DMS53 (cell line): Measurements from ENCODE around the gene GCG.

Source experiments
- DNase-seq: peaks from one replicate; lab custom pipeline; 2025; lab: John Stamatoyannopoulos, UW

GCG gene

DNA sequence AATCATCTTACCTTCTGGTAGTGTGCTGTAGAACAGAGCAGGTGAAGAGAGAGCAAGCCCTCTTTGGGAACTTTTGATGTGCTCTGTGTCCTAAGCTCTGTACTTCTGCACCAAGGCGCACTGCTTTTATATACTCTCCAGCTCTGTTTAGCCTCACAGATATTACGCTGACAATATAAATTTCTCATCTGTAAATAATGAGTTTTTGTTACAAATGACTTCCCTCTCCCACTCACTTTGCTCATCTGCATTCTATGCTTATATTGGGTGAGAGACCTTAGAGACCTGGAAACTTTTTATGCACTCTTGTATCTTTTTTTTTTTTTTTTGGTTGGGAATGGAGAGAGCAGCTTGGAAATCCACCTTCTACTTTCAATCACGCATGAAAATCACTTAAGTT, at the start of gene GCG:
Gene GCG, minus strand, starts transcription at position 101 of the 400 bp plus-strand sequence. CDS start 3,069 bp downstream, outside the sequence.
- no peak for DNase-seq

DNA sequence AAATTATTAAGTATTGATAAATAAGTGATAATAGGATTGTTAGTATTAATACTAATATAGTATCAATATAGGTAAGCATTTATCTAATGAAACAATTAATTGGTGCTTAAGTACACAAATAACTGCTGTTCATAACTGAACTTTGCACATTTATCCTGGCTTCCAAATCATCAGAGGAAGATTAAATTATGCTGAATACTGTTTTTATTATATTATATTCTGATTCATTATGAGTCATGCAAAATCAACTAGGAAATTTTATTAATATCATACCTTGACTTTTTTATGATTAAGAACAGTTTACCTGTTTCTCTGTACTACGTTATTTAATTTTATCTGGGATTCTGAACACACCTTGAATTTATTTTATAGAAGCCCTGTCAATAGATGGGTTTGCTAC, 48.6 kb upstream of the GCG start:
- DNase-seq, result no peak

GRCh38 chr2:162199913-162200312, 47.9 kb upstream of the GCG start:
- DNase-seq, result no peak

DNA sequence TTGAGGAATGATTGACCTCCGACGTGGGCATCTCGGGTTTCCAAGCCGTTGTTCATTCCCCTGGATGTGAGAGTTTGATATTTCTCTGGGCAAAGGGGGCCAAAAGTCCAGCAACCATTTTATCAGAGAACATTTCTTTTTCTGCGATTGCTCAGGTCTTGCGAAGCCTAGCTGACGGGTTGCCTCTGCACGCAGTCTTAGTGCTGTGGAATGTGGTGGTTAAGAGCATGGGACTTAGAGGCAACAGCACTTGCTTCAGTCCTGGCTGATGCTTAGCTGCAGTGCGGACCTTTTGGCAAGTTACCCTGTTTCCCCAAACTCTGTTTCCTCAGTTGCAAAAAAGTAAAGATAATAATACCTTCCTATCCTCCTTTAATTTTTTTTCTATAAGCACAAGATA, 46.2 kb upstream of the GCG start:
- DNase-seq, result no peak

- no peak for DNase-seq
Measured at GRCh38 chr2:162197069-162197825, 45.2 kb upstream of the GCG start.

GRCh38 chr2:162196638-162197037, 44.6 kb upstream of the GCG start:
- no peak for DNase-seq

DNA sequence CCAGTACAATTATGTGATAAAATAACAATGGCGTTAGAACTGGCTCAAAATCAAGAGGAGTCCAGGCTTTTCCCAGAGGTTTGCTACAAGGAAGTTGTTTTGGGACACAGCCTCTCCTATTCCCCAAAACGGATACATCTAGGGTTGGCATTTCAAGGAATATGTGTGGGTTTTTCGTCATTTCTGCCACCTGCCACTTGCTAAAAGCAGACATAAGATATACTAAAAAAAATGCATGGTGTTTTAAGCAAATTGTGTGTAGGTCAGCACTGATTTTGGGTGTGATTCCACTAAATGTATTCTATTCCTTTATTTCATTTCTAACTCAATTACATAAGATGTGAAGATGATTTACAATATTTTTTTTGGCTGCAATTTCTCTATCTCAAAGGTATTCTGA, 36.4 kb upstream of the GCG start:
- DNase-seq, result no peak

GRCh38 chr2:162185541-162186232, 33.6 kb upstream of the GCG start:
- no peak for DNase-seq

DNA sequence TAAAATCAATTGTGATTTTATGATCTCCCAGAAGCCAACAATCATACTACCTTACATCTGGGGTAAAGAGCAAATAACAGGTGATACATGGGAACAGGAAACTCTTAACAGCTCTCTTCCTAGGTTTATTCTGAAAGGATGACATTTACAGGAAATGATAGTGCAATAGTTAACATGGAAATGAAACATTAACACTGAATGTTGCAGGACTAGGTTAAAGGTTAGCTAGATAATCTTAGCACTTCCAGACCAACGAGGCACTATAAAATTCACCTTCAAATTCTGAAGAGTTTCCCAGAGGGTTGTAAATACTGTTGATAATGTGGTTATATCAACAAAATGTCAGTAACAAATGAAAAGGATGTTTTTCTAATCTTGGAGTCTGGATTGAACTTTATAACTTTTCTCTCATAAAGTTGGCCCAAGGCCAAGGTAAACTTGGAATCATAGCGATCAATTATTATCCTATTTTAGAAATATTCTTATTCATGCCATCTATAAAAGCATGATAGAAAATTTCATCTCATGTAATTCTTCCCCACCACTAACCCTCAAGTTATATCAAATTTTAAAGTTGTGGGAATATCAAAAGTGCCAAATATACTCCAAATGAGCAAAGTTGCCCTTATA, 32.9 kb upstream of the GCG start:
- DNase-seq, result peak; percentile 58

GRCh38 chr2:162184359-162184758, 32.3 kb upstream of the GCG start:
- peak; percentile 18 for DNase-seq

- DNase-seq, result no peak
Measured at GRCh38 chr2:162182395-162182794, 30.3 kb upstream of the GCG start.

DNA sequence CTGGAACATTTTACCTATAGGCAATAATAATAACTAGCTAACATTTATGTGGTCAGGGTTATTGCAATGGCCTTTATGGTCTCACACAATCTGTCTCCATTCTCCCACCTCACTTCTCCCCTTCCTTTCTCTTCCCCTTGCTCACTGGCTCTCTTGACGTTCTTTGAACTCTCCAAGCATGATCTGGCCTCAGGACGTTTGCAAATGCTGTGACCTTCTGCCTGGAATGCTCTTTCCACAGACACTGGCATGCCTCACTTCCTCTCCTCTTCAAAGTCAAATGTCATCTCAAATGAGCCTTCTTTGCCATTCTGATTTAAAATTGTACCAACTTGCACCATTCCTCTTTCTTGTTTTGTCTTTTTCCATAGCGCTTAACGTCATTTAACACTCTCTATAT, 25.3 kb upstream of the GCG start:
- DNase-seq, result no peak

GRCh38 chr2:162175714-162176113, 23.7 kb upstream of the GCG start:
- no peak for DNase-seq

GRCh38 chr2:162174746-162175145, 22.7 kb upstream of the GCG start:
- DNase-seq, result no peak

GRCh38 chr2:162172802-162173370, 20.8 kb upstream of the GCG start:
- peak; percentile 39 for DNase-seq

DNA sequence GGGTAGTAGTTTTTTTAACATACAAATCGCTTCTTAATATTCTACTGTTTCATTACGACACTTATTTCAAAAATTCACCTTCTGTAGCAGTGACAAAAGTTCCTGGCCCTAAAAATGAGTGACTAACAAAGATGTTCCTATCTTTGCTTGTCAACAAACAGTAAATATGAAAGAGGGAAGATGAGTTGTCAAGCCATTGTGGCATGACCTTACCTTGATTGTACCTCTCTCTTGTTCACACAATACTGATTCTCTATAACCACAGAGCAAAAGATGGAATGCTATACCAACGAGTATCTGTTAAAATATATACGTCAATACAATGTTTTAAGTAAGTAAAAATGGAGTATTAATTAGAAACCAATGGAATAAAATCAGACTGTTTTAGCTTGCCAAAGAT, 14.7 kb upstream of the GCG start:
- DNase-seq, result no peak

GRCh38 chr2:162166174-162166573, 14.1 kb upstream of the GCG start:
- DNase-seq, result no peak

DNA sequence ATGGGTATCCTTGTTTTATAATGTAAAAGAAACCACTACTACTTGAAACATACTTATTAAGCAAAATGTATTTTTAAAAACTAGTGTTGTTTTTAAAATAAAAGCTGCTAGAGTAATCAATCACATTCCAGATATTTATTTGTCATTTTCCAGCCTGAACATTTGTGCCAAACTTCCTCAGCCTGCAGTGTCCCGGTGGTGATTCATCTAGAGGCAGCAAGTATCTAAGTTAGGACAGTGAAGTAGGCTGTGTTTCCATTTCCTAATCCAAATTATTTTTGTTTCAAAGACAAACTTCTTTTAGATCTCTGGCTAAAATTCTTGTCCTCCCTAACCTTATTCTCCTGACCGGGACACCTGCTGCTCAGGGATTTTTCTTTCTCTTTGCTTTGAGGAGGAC, 12.8 kb upstream of the GCG start:
- no peak for DNase-seq

- no peak for DNase-seq
Measured at GRCh38 chr2:162159446-162159845, 7.4 kb upstream of the GCG start.

GRCh38 chr2:162156149-162156548, 4.1 kb upstream of the GCG start:
- DNase-seq, result no peak

- peak; percentile 14 for DNase-seq
Measured at GRCh38 chr2:162155093-162155492, 3.0 kb upstream of the GCG start.

- DNase-seq, result peak; percentile 88
Measured at GRCh38 chr2:162153608-162154224, 1.7 kb upstream of the GCG start.
